Measurements from ENCODE around the gene ELMO1.

The ELMO1 gene

GRCh38 chr7:37218956-37219355 is 229.7 kb downstream of the ELMO1 start:
- DNase-seq (ENCODE audit: low read depth in 2 of 2): no peak

GRCh38 chr7:37216923-37217322 is 231.7 kb downstream of the ELMO1 start:
- DNase-seq (ENCODE audit: low read depth in 2 of 2): no peak

DNA sequence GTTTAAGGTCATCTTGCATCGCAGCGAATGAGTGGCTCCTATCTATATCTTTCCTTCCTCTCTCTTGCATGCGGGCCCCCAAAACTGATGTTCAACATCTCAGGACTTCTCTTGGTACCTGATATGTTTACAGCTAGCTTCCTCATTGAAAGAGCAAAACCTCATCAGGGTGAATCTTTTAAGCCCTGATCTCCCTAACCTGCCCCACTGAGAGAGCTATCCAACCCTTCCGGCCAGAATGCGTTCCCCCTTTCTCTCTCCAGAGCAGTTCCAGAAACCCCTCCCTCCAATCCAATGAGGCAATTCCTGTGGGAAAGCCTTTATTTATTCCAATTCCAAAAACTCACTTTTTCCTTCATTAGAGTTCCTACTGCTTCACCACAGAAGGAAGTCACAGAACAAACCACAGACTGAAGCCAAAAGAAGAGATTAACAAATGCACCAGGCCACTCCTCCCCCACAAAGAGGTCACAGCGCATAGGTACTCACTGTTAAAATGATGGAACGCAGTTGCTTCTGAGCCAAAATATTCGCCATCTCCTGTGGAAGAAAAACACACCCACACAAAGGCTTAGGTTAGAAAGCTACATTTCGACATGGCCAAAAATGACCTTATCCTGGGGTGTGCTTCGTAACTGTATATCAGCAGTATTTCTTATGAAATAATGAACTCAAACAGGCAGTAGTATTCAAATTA is 232.4 kb downstream of the ELMO1 start:
- no peak for DNase-seq (ENCODE audit: low read depth in 2 of 2)

- DNase-seq (ENCODE audit: low read depth in 2 of 2): no peak
Measured at GRCh38 chr7:37215290-37215923, 233.3 kb downstream of the ELMO1 start.

DNA sequence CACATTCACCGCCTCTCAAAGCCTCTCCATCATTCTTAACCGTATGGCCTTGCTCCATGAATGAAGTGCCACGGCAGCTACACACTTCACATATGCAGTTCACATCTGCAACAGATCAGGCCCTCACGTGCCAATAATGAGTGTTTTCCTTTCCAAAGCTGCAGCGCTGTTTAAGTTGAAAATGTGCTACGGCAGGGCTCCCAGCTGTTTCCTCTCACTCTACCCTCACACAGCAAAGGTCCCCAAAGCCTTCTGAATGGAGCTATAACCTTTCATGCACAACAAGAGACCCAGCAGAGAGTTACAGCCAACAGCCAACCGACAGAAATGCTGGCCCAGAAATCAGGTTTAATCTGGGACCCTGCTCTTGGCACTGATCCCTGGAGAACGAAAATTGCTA is 236.1 kb downstream of the ELMO1 start:
- no peak for DNase-seq (ENCODE audit: low read depth in 2 of 2)

DNA sequence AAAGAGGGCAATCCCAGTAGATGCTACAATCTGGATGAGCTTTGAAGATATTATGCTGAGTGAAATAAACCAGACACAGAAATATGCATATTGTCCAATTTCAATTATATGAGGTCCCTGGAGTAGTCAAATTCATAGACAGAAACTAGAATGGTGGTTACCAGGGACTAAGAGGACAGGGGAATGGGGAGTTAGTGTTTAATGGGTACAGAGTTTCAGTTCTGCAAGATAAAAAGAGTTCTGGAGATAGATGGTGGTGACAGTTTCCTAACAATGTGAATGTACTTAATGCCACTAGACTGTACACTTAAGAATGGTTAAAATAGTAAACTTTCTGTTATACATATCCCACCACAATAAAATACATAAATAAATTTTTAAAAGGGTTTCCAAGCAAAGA is 236.6 kb downstream of the ELMO1 start:
- no peak for DNase-seq (ENCODE audit: low read depth in 2 of 2)

GRCh38 chr7:37211097-37211880 is 237.4 kb downstream of the ELMO1 start:
- no peak for DNase-seq (ENCODE audit: low read depth in 2 of 2)

- DNase-seq (ENCODE audit: low read depth in 2 of 2): no peak
Measured at GRCh38 chr7:37209195-37209594, 239.5 kb downstream of the ELMO1 start.

DNA sequence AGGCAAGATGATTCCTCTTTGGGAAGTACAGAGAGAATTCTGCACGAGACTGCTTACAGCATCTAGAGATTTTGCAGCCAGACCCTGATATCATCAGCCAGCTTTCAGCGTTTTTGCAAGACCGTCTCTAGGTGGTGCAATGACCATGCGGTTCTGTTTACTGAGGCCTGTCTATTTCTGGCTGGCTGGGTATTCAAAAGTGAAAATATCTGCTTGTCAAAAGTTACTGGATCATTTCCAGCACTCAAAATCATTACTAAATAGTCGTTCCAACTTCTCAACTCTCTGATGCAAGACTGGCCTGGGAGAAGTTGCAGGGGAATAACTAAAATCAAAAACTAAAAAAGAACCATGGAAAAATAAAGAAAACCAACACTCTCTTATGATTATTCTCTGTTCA is 240.1 kb downstream of the ELMO1 start:
- DNase-seq (ENCODE audit: low read depth in 2 of 2): peak in 1 of 2 donors; percentile 3

DNA sequence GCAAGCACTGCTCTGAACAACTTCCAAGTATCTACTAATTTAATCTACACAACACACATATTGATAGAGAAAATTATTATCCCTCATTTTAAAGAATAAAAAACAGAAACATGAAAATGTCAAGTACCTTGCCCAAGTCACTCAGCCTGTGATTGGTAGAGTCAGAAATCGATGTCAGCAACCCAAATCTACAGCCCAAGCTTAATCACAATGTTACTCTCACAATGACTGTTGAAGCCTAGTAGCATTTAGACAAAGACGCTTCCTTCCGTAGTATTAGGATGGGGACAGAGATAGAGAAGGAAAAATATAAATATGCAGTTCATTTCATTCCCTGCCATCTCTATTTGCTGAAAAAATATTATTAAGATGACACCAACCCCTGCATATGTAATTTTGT is 242.5 kb downstream of the ELMO1 start:
- DNase-seq (ENCODE audit: low read depth in 2 of 2): no peak

DNA sequence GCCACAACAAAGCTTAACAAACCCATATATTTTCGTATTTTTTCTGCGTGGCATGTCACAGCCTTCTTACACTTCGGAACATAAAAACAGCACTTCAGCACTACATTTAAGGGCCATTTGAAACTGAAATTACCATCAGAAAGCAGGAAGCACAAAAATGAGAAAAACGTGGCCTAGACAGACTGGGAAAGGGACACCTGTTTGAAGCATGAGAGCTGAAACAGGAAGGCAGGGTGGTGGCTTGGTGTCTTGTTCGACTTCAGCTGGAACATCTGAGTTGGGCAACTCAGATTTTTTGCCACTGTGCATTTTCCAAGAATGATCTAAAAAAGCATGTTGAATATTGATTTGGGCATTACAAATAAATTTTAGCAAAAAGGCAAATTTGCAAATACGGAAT is 243.2 kb downstream of the ELMO1 start:
- no peak for DNase-seq (ENCODE audit: low read depth in 2 of 2)

DNA sequence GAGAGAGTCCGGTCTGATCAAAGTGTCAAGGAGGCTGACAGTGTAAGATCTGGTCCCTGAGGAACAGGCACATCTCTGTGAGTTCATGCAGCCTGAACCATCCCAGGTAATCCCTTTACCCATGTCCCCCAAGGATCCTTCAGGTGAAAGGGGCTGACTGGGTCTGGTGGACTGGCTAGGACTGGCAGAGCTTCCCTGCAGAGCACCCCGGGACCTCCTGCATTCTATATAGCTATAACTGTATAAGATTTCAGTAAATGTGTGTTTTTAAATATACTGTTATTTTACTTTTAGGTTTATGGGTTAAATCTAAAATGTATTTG is 246.8 kb downstream of the ELMO1 start:
- DNase-seq (ENCODE audit: low read depth in 2 of 2): no peak

DNA sequence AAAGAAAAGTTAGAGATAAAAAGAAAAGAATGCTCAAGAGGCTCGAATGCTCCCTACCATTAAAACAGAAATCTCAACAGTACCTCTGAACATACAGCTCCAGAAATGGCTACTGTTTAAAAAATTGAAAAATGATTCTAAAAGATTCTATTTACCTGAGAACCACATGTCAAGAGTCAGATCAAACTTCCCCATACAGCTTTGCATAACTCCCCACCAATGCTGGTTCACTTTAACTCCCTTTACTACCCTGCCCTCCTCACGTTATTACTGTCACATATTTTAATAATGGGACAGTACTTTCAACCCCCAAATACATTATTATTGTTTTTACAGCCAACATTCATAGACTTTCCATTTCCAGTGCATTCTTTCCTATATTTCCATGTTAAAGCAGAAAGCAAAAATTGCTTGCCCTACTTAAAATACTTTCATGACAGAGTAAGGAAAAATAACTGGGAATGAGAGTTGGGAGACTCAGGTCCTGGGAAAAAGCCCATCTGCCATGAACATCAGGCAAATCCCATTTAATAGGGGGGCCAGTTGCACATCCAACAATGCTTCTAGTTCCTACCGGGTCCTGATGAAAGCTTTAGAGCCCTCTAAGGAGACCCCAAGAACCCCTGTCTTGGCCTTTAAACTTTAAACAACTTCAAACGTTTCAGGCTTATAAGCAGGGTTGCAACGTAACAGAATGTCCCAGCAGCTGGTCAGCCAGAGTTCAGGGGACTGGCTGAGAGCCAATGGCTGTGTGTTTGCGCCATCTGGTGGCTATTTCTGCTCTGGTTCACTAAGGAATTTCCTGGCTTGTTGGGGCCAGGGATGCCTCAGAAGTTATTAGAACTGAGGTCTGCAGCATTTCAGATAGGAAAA is 247.4 kb downstream of the ELMO1 start:
- DNase-seq (ENCODE audit: low read depth in 2 of 2): peak; percentile 8 to 27

DNA sequence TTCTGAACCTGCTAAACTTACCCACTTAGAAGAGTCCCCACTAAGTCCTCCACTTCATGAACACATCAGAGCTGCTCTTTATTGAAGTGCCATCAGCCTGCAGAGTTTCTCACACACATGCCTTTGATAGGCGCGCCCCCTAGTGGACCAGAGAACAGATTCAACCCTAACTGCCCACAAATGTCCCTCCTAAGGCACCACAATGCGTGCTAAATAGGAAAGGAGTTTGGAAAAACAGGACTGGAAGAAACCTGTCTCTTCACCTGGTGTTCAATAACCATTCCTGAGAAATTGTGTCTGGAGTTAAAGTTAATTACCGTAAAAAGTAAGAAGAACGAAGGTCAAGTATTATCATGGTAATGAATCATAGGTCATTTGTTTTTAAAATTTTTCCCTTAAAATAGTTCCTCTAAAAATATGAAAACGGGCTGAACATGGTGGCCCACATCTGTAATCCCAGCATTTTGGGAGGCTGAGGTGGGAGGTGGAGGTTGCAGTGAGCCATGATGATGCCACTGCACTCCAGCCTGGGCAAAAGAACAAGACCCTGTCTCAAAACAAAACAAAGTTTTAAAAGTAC is 249.7 kb downstream of the ELMO1 start:
- peak; percentile 47 to 65 for DNase-seq (ENCODE audit: low read depth in 2 of 2)

DNA sequence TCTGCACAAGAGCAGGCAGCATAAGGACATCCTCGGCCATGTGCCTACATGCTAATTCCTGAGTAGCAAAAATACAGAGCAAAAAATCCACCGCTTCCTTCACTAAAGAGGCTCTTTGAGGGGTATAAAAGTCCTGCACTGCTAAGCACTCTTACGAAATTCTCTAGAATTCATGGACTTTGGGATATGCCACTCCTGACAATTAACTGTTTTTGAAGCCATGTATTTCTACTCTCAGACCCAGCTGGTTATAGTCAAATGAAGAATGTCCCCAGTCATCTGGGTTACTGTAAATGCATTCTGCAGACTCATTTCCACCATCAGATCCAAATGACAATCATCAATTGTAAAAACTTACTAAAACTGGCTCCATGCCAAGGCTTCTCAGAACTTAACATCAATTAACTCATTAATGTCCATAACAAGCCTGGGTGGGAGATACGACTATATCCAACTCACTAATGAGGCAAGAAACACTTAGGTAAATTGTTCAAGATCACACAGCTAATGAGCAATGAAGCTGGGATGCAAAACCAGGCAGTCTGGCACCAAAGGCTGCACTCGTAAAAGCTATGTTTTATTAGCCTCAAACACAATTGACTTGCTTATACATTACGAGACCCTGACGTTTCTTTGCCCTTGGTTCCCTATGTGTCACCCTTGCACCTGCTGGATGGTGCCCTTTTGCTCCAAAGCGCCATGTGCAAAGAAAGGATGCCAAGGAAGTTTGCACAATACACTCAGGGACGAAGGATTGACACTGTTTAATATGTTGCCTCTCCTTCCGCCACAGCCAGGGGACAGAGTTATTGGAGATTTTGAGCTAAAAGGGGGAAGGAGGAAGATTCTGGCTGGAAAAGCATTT is 250.4 kb downstream of the ELMO1 start:
- no peak for DNase-seq (ENCODE audit: low read depth in 2 of 2)

DNA sequence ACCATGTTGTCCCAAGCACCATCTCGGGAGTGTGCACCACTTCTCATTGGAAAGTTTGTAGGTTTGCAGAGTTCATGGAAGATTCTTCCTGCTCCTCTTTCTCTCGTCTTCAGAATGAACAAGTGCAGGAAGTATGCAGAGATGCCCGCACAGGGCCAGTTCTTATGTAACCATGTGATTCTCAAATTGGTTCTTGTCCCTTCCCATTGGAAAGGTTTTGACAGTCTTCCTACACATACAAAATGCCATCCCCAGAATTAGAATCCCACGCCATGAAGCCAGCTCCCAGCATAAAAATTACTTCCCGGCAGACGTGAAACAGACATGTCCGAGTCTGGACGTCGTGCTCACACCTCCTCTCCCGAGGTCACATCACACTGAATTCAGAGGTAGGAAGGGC is 251.6 kb downstream of the ELMO1 start:
- DNase-seq (ENCODE audit: low read depth in 2 of 2): no peak

DNA sequence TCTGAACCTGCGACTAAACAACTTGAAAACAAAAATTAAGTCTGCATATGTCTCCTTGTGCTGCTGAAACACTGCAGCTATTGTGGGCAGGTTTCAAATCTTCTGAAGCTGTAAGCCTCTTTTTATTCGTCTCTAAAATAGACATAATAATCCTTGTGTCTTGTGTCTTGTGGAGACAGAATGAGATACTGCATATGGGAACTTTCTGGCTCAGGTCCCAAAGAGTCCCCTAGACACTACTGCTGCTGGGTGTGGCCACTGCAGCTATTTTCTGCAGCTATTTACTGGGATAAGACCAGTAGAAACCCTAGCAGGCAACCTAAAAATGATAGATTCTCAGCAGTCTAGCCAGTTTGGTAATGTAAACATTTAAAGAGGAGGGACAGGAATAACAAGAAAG is 252.0 kb downstream of the ELMO1 start:
- DNase-seq (ENCODE audit: low read depth in 2 of 2): no peak

DNA sequence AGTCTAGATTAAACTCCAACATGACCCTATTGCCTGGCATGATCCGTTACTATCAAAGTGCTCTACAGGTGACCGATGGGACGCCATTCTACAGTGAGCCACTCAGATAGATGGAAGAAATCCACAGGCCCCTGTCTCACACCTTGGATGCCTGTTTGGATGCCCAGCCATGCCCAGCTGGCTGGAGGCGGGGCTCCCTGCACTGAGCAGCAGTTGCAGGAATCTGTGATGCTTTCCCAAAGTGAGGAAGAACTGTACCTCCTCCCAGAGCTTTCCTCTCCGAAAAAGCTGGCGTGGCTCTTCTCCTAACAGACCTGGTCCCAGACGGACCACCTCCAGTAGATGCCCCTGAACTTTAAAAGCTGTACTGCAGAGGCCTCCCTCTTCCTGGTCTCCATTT is 253.3 kb downstream of the ELMO1 start:
- no peak for DNase-seq (ENCODE audit: low read depth in 2 of 2)

DNA sequence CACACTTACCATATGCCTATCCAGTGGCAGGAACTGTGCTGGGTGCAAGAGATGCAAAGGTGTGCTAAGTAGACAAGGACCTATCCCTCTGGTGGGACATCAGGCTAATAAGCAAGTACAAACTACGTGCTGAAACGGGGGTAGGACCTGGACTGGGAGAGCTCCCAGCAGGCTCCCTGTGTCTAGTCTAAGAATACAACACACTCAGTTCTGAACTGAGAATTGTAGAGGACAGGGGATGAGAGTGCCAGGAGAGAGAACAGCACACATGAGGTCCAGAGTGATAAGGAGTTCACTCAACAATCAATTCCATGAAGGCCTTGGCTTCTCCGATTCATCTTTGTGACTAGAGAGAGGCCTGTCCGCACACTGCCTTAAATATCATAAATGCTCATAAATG is 253.7 kb downstream of the ELMO1 start:
- DNase-seq (ENCODE audit: low read depth in 2 of 2): no peak

- no peak for DNase-seq (ENCODE audit: low read depth in 2 of 2)
Measured at GRCh38 chr7:37193775-37194135, 254.9 kb downstream of the ELMO1 start.
